H1 (cell line): ENCODE results near the gene PAQR8.

Source experiments
- ATF3 ChIP-seq: IDR thresholded peaks from 2 replicates; pipeline ENCODE4 v1.6.1; 2011; ENCODE audit warnings: low read depth, mild to moderate bottlenecking, low read length; ENCODE audit not compliant: insufficient read depth
- CTCF ChIP-seq, 3 experiments: IDR thresholded peaks; 1 replicate in 2 of 3; 2 replicates in 1 of 3; pipeline versions ENCODE4 v1.5.1 to v1.6.1; 2011; ENCODE audit warnings: low read length in 3 of 3, mild to moderate bottlenecking in 3 of 3, inconsistent platforms in 2 of 3, low read depth in 1 of 3, moderate library complexity in 1 of 3; ENCODE audit not compliant: insufficient read depth in 1 of 3; ENCODE audit errors: control extremely low read depth in 1 of 3
- EP300 ChIP-seq, 2 experiments: IDR thresholded peaks; 1 replicate in 1 of 2; 2 replicates in 1 of 2; pipeline ENCODE4 v1.6.1; 2011 to 2012; ENCODE audit warnings: low read depth in 2 of 2, low read length in 2 of 2, mild to moderate bottlenecking in 2 of 2, borderline replicate concordance in 1 of 2, inconsistent platforms in 1 of 2, moderate library complexity in 1 of 2
- GTF2F1 ChIP-seq: IDR thresholded peaks from 2 replicates; pipeline ENCODE4 v1.6.1; 2012; ENCODE audit warnings: low read depth, low read length, improper control_type of control experiment, borderline replicate concordance
- POLR2A ChIP-seq, 2 experiments: IDR thresholded peaks; 1 replicate in 1 of 2; 2 replicates in 1 of 2; pipeline ENCODE4 v1.6.1; 2011; ENCODE audit warnings: low read depth in 2 of 2, low read length in 2 of 2, mild to moderate bottlenecking in 2 of 2; ENCODE audit errors: control extremely low read depth in 1 of 2
- RAD21 ChIP-seq, 2 experiments: IDR thresholded peaks in 1 of 2; conservative IDR thresholded peaks in 1 of 2; 2 replicates each; pipeline ENCODE4 v1.6.1; 2011; ENCODE audit warnings: low read depth in 2 of 2, low read length in 2 of 2, improper control_type of control experiment in 1 of 2, inconsistent platforms in 1 of 2, mild to moderate bottlenecking in 1 of 2, moderate library complexity in 1 of 2
- TAF7 ChIP-seq: optimal IDR thresholded peaks from 2 replicates; pipeline ENCODE3; 2011; ENCODE audit warnings: low read depth, mild to moderate bottlenecking, inconsistent platforms, low read length, moderate library complexity, borderline replicate concordance

- TF ChIP-seq EP300 (IDR thresholded peaks at IDR 0.05; ENCODE audit: borderline replicate concordance in 1 of 2, low read depth in 2 of 2, low read length in 2 of 2) (no peak), POLR2A (IDR thresholded peaks at IDR 0.05; ENCODE audit: control extremely low read depth in 1 of 2, low read depth in 2 of 2, low read length in 2 of 2) (no peak), TAF7 (no peak), GTF2F1 (no peak), RAD21 (IDR thresholded peaks at IDR 0.05 in 1 of 2, conservative IDR thresholded peaks at IDR 0.05 in 1 of 2; ENCODE audit: low read depth in 2 of 2, low read length in 2 of 2) (no peak), CTCF (IDR thresholded peaks at IDR 0.05; ENCODE audit: control extremely low read depth in 1 of 3, insufficient read depth in 1 of 3, low read depth in 1 of 3, low read length in 3 of 3) (no peak), ATF3 (no peak)
Measured at GRCh38 chr6:52403086-52403485, 41.1 kb downstream of the PAQR8 start.
